B cell (primary cell): ENCODE results near the gene PAGE4.

Experiments
- CTCF ChIP-seq: fragments of 200-600 bp; IDR thresholded peaks from one replicate; pipeline ENCODE4 v1.8.0; 2022; ENCODE audit warnings: antibody characterized with exemption, mild to moderate bottlenecking
- EZH2 ChIP-seq: IDR thresholded peaks from 2 replicates; pipeline ENCODE4 v1.6.1; 2012; ENCODE audit warnings: borderline replicate concordance, low read depth, mild to moderate bottlenecking, moderate library complexity, low read length; ENCODE audit not compliant: insufficient read depth, poor library complexity, severe bottlenecking

GRCh38 chrX:49850028-49850427 lies 20.9 kb downstream of the PAGE4 start:
- TF ChIP-seq CTCF (no peak), EZH2 (no peak)
